ENCODE data around the gene ITPR2. TPM values are rescaled to one million over a fixed set of nuclear protein-coding genes. Genes with fewer than 3 reads are reported as not detected.
"Not testable (repeated sequence)": the region's sequence is repeated elsewhere in the genome, so short reads cannot be mapped to it uniquely, and the experiment has no call there.

ITPR2 gene
- total and polyA plus RNA-seq, 2 of the 8 experiments (the other 6 are each of a cell fraction or from before 2014, with no cell fraction given), result 4.1 to 48.3 TPM

DNA sequence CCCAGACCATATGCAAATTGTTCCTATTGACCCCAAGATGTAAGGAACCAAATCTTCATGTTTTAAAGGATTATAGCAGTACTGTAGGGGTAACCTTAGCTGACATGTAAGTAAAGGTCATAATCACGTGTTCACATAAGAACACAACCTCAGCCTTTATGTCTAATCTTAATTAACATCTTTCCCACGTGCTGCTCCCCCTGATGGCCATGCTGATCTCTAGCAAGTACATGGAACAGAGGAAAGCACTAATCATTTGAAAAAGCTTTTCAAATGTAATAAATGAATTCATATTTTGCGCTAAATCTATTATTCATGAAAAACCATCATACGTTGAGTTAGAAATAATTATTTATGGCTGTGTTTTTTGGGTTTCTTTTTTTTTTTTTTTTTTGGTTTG lies 30.5 kb upstream of the ITPR2 start (continued):
- TF ChIP-seq, protein P1, sequence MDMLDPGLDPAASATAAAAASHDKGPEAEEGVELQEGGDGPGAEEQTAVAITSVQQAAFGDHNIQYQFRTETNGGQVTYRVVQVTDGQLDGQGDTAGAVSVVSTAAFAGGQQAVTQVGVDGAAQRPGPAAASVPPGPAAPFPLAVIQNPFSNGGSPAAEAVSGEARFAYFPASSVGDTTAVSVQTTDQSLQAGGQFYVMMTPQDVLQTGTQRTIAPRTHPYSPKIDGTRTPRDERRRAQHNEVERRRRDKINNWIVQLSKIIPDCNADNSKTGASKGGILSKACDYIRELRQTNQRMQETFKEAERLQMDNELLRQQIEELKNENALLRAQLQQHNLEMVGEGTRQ (IDR thresholded peaks at IDR 0.05; ENCODE audit: low read length), result 0 out of 2 replicates have a peak, but pooled peaks have one; percentile 6

DNA sequence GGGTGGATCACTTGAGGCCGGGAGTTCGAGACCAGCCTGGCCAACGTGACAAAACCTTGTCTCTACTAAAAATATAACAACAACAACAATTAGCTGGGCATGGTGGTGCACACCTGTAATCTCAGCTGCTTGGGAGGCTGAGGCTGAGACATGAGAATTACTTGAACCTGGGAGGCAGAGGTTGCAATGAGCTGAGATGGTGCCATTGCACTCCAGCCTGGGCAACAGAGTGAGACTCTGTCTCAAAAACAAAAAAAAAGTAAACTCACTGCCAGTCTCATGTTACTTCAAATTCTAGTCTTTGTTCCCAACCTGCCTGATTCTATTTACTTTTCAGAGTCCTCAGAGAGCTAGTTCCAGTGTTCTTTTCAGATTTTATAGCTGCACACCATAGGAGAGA lies 29.8 kb upstream of the ITPR2 start:
- not testable (repeated sequence) for H3K4me2 ChIP-seq (ENCODE audit: insufficient read depth in 1 of 2, low read depth in 2 of 2, low read length in 2 of 2); H3K27ac ChIP-seq (ENCODE audit: low read depth, low read length); H3K27me3 ChIP-seq (replicated peaks in 1 of 4; ENCODE audit: control insufficient read depth in 3 of 4, extremely low read depth in 1 of 4, insufficient read depth in 3 of 4, low read length in 3 of 4); H2BK120ac ChIP-seq (replicated peaks; ENCODE audit: low read depth, low read length); H3K79me1 ChIP-seq (ENCODE audit: low read depth, low read length); H2BK20ac ChIP-seq (ENCODE audit: low read length); H3K18ac ChIP-seq (ENCODE audit: extremely low read depth, low read length); H4K5ac ChIP-seq (ENCODE audit: insufficient read length, low read depth, low read length); H3K23me2 ChIP-seq (ENCODE audit: low read depth, low read length); H4K91ac ChIP-seq (replicated peaks; ENCODE audit: insufficient read length, low read length); FAIRE-seq; H2BK15ac ChIP-seq (ENCODE audit: low read length); H3K9me3 ChIP-seq (ENCODE audit: insufficient read depth in 2 of 2, low read depth in 1 of 2, low read length in 1 of 2); H3K23ac ChIP-seq (ENCODE audit: insufficient read length); H3K36me3 ChIP-seq (ENCODE audit: control insufficient read depth in 2 of 4, insufficient read depth in 4 of 4, low read length in 3 of 4); DNase-seq (ENCODE audit: low read depth in 1 of 2, low spot score in 2 of 2); H3K14ac ChIP-seq (ENCODE audit: insufficient read length); H3K4ac ChIP-seq (replicated peaks; ENCODE audit: insufficient read length, low read depth, low read length); H3K4me1 ChIP-seq (replicated peaks in 1 of 4; ENCODE audit: control insufficient read depth in 3 of 4, insufficient read depth in 4 of 4, low read length in 3 of 4); H2AK5ac ChIP-seq (ENCODE audit: low read depth, low read length); H3K79me2 ChIP-seq (ENCODE audit: control insufficient read depth in 1 of 2, insufficient read depth in 2 of 2, low read length in 2 of 2); H2AFZ ChIP-seq (ENCODE audit: low read length); H3K4me3 ChIP-seq (ENCODE audit: extremely low read depth in 1 of 4, insufficient read depth in 2 of 4, low read depth in 3 of 4, low read length in 4 of 4); H4K20me1 ChIP-seq (replicated peaks in 1 of 2; ENCODE audit: control insufficient read depth in 1 of 2, insufficient read depth in 2 of 2, low read length in 2 of 2); H2BK12ac ChIP-seq (ENCODE audit: low read depth, low read length); H3K56ac ChIP-seq (replicated peaks; ENCODE audit: insufficient read length, low read depth, low read length); H3K9ac ChIP-seq (replicated peaks in 1 of 4; ENCODE audit: extremely low read depth in 1 of 4, low read depth in 3 of 4, low read length in 3 of 4); H4K8ac ChIP-seq (ENCODE audit: extremely low read depth, insufficient read depth, low read length); H2BK5ac ChIP-seq (ENCODE audit: low read depth, low read length)
- ChIA-PET POLR2A (ENCODE audit: partially characterized antibody) (interaction anchor here (0.7 kb wide), 2 partner anchors 10 to 637 kb away, joined by 3 read pairs; no protein-coding TSS in a partner anchor), CTCF (ENCODE audit: partially characterized antibody) (interaction anchor here (0.7 to 10.2 kb wide), 17 partner anchors 8 to 431 kb away, joined by 3 to 96 read pairs (median 3); no protein-coding TSS in a partner anchor)
- WGBS, 2 experiments (ENCODE audit: extremely low coverage in 1 of 2, insufficient coverage in 1 of 2, insufficient read length in 1 of 2, insufficient replicate concordance in 2 of 2, low coverage in 1 of 2, low lambda C conversion rate in 2 of 2, missing lambda C conversion rate in 1 of 2), result 98% methylated on average over 3 of the region's 3 CpGs; no CpG with 5 or more reads in 1 of the 2 experiments
